Fibroblast of lung (primary cell): ENCODE data around the gene LRRC74A.

Experiments
- CTCF ChIP-seq, 2 donors: IDR thresholded peaks in 1 of 2; conservative IDR thresholded peaks in 1 of 2; 1 replicate in 1 of 2; 2 replicates in 1 of 2; pipeline ENCODE4 v1.5.1; 2011 to 2012; ENCODE audit warnings: low read length in 2 of 2, control low read depth in 1 of 2, inconsistent platforms in 1 of 2, low read depth in 1 of 2, mild to moderate bottlenecking in 1 of 2
- EZH2 ChIP-seq: IDR thresholded peaks from 2 replicates; pipeline ENCODE4 v1.5.1; 2012; ENCODE audit warnings: low read length, control low read depth, mild to moderate bottlenecking; ENCODE audit errors: missing control alignments

- TF ChIP-seq EZH2 = no peak
- no peak for TF ChIP-seq CTCF (conservative IDR thresholded peaks at IDR 0.05 in 1 of 2, IDR thresholded peaks at IDR 0.05 in 1 of 2; ENCODE audit: low read depth in 1 of 2, low read length in 2 of 2)
Observed at GRCh38 chr14:76779221-76780057, 46.8 kb upstream of the LRRC74A start.
